Panc1 (cell line): ENCODE measurements around the gene MYO18A. TPM values are rescaled to one million over a fixed set of nuclear protein-coding genes. Genes with fewer than 3 reads are reported as not detected.

Experiments
- ATAC-seq: fragments of 200-7000 bp; cut with Tn5 transposase; 2 replicates; pipeline ENCODE4 v1.9.1; 2020; ENCODE audit warnings: mild to moderate bottlenecking, moderate library complexity
- BruUV-seq: library from RNA; stranded (reverse); fragments of 400-500 nt; replicated peaks from 2 replicates; lab custom pipeline; 2021; lab: Mats Ljungman, UMichigan
- CTCF ChIA-PET: fragments of 300-600 bp; sonication (Branson Sonifier 250); formaldehyde crosslinking; loops from one replicate; lab custom pipeline; 2022; ENCODE audit warnings: antibody characterized with exemption; lab: Charles Lee
- POLR2A ChIA-PET: fragments of 300-600 bp; sonication (Branson Sonifier 250); formaldehyde crosslinking; loops from one replicate; lab custom pipeline; 2022; ENCODE audit warnings: antibody characterized with exemption; lab: Charles Lee
- DNase-seq: peaks from one replicate; pipeline ENCODE4 v3.0.0-alpha.2; 2010; ENCODE audit warnings: low read depth, low spot score
- H3K27ac ChIP-seq: 2 replicates; pipeline ENCODE4 v1.5.1; 2011; ENCODE audit warnings: mild to moderate bottlenecking, low read length, inconsistent platforms
- H3K27me3 ChIP-seq: fragments of 200-500 bp; sonication (Bioruptor generic); 2 replicates; pipeline ENCODE4 v1.6.0; 2014; ENCODE audit warnings: low read length, inconsistent platforms; ENCODE audit not compliant: control insufficient read depth, insufficient read depth
- H3K36me3 ChIP-seq: fragments of 200-500 bp; sonication (Bioruptor generic); 2 replicates; pipeline ENCODE4 v1.5.1; 2014; ENCODE audit warnings: inconsistent platforms, mild to moderate bottlenecking, low read length, moderate library complexity; ENCODE audit not compliant: control insufficient read depth, insufficient read depth
- H3K4me1 ChIP-seq: 2 replicates; pipeline ENCODE4 v1.5.1; 2011; ENCODE audit warnings: inconsistent platforms, mild to moderate bottlenecking, low read length, moderate library complexity; ENCODE audit not compliant: control insufficient read depth, insufficient read depth
- H3K4me3 ChIP-seq, 2 experiments: 2 replicates each; pipeline ENCODE4 v1.5.1; 2011 to 2012; ENCODE audit warnings: low read depth in 2 of 2, low read length in 2 of 2, mild to moderate bottlenecking in 2 of 2, inconsistent platforms in 1 of 2, moderate library complexity in 1 of 2
- H3K9me3 ChIP-seq: fragments of 200-500 bp; sonication (Bioruptor generic); 2 replicates; pipeline ENCODE4 v1.5.1; 2014; ENCODE audit warnings: low read depth, mild to moderate bottlenecking, inconsistent platforms, low read length, moderate library complexity; ENCODE audit not compliant: control insufficient read depth, insufficient read depth
- POLR2AphosphoS5 ChIP-seq: IDR thresholded peaks from 2 replicates; pipeline ENCODE4 v1.6.1; 2012; ENCODE audit warnings: mild to moderate bottlenecking, low read depth, low read length, moderate library complexity
- SIN3A ChIP-seq: IDR thresholded peaks from 2 replicates; pipeline ENCODE4 v1.6.1; 2012; ENCODE audit warnings: low read depth, mild to moderate bottlenecking, low read length, moderate library complexity, borderline replicate concordance; ENCODE audit not compliant: insufficient read depth
- TCF7L2 ChIP-seq: IDR thresholded peaks from 2 replicates; pipeline ENCODE4 v1.6.1; 2011; ENCODE audit warnings: mild to moderate bottlenecking, low read depth, low read length, inconsistent platforms
- in situ Hi-C: cut with HindIII; loops from 2 replicates; pipeline ENCODE4 v1.10.0; 2016; ENCODE audit warnings: low sequenced_read_pairs, low pct_unique_long_range_greater_than_20kb
- intact Hi-C: fragments of 100-400 bp; cut with micrococcal nuclease; formaldehyde crosslinking; loops from one replicate; pipeline ENCODE4 v1.10.0; 2022; ENCODE audit not compliant: unreplicated experiment
- total RNA-seq: library from RNA; stranded (reverse); gene quantifications from one replicate; pipeline ENCODE4 v1.2.1, GENCODE V29; 2021; ENCODE audit not compliant: unreplicated experiment
- TF ChIP-seq, protein P1 (sequence below): fragments of 450-650 bp; IDR thresholded peaks from 2 replicates; pipeline ENCODE4 v1.5.1; 2017; ENCODE audit warnings: mild to moderate bottlenecking
- TF ChIP-seq, protein P2 (sequence below), 2 experiments: IDR thresholded peaks; 2 replicates each; pipeline ENCODE4 v1.6.1; 2011 to 2012; ENCODE audit warnings: low read depth in 2 of 2, control low read depth in 1 of 2, low read length in 1 of 2, mild to moderate bottlenecking in 1 of 2, moderate library complexity in 1 of 2; ENCODE audit not compliant: insufficient read depth in 1 of 2

The MYO18A gene
- total RNA-seq, 1 experiment from 2014 or later: 108 TPM

DNA sequence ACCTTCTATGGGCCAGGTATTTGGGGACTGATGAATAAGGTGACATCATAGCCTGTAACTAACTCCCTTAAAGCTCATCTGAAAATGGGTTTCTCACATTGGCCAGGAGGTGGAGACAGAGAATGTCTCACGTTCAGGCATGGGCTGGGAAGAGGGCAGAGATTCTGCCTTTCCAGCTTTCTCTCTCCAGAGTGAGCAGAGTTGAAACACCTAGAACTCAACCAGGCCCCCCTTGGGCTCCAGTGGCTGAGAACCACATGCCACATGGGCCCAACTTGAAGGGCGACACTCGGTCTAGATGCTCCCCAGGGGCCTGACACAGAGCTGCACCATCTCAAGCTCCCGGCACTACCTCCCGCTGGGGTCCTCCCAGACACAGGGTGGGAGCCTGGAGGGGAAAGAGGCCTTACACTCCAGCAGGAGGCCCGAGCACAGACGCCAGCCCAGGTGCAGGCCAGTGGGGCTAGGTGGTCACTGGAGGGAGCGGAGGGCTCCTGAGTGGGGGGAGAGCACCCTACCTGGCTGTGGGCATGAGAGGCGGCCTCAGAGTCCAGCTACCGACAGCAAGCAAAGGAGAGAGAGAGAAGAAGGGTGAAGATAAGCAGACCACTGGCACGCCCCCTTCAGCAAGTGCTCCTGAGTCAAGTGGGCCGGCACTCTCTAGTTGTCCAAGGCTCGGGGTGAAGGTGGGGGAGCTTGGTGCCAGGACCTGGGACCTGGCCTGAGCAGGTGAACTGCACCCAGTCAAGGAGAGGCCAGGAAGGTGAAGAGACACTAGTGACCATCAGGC is 55.9 kb downstream of the MYO18A start:
- H3K4me1 ChIP-seq: peaks cover 8% of the 10 kb centered on the region
- no peak for TF ChIP-seq TCF7L2
- TF ChIP-seq, protein P1, sequence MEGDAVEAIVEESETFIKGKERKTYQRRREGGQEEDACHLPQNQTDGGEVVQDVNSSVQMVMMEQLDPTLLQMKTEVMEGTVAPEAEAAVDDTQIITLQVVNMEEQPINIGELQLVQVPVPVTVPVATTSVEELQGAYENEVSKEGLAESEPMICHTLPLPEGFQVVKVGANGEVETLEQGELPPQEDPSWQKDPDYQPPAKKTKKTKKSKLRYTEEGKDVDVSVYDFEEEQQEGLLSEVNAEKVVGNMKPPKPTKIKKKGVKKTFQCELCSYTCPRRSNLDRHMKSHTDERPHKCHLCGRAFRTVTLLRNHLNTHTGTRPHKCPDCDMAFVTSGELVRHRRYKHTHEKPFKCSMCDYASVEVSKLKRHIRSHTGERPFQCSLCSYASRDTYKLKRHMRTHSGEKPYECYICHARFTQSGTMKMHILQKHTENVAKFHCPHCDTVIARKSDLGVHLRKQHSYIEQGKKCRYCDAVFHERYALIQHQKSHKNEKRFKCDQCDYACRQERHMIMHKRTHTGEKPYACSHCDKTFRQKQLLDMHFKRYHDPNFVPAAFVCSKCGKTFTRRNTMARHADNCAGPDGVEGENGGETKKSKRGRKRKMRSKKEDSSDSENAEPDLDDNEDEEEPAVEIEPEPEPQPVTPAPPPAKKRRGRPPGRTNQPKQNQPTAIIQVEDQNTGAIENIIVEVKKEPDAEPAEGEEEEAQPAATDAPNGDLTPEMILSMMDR: no peak; the same call in 1 of the 2 replicates
- TF ChIP-seq, protein P2, sequence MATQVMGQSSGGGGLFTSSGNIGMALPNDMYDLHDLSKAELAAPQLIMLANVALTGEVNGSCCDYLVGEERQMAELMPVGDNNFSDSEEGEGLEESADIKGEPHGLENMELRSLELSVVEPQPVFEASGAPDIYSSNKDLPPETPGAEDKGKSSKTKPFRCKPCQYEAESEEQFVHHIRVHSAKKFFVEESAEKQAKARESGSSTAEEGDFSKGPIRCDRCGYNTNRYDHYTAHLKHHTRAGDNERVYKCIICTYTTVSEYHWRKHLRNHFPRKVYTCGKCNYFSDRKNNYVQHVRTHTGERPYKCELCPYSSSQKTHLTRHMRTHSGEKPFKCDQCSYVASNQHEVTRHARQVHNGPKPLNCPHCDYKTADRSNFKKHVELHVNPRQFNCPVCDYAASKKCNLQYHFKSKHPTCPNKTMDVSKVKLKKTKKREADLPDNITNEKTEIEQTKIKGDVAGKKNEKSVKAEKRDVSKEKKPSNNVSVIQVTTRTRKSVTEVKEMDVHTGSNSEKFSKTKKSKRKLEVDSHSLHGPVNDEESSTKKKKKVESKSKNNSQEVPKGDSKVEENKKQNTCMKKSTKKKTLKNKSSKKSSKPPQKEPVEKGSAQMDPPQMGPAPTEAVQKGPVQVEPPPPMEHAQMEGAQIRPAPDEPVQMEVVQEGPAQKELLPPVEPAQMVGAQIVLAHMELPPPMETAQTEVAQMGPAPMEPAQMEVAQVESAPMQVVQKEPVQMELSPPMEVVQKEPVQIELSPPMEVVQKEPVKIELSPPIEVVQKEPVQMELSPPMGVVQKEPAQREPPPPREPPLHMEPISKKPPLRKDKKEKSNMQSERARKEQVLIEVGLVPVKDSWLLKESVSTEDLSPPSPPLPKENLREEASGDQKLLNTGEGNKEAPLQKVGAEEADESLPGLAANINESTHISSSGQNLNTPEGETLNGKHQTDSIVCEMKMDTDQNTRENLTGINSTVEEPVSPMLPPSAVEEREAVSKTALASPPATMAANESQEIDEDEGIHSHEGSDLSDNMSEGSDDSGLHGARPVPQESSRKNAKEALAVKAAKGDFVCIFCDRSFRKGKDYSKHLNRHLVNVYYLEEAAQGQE (IDR thresholded peaks at IDR 0.05; ENCODE audit: insufficient read depth in 1 of 2, low read depth in 2 of 2, low read length in 1 of 2): no peak
- no peak for TF ChIP-seq POLR2AphosphoS5
- TF ChIP-seq SIN3A: no peak
- CTCF ChIA-PET: interaction anchor here (0.5 to 2.1 kb wide), 26 partner anchors 8 to 807 kb away, joined by 3 to 25 read pairs (median 5); partner anchors contain the start of gene MYO18A
- DNase-seq (no peak), ATAC-seq (peak; percentile 90)
- H3K36me3 ChIP-seq: 0 out of 2 replicates have a peak, but pooled peaks cover 3% of the 10 kb centered on the region
- POLR2A ChIA-PET: interaction anchor here (0.6 to 1.0 kb wide), 3 partner anchors 20 to 144 kb away, joined by 3 read pairs; no protein-coding TSS in a partner anchor
- BruUV-seq: no TSS peak
- no peaks in the 10 kb centered on the region for H3K9me3 ChIP-seq
- H3K27me3 ChIP-seq: no peaks in the 10 kb centered on the region
- in situ Hi-C loops: no loop called here
- H3K4me3 ChIP-seq: no peak overlapping the region
- intact Hi-C loops: no loop called here
- no peak overlapping the region for H3K27ac ChIP-seq

DNA sequence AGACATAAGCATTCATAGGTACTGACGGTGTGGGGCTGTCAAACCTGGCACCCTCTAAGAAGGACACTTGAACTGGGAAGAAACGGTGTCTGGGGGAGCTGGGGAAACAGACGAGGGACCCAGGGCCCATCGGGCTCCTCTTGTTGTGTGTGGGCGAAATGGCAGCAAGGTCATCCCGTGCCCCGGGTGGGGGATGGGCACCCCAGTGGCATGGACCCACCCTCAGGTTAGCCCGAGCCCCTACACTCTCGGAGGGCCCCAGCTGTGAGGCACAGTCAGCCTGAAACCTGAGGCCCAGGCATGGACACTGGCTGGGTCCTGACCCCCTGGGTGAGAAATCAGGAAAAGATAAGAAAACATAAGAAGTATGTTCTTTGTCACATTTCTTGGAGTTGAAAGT is 57.1 kb downstream of the MYO18A start:
- POLR2A ChIA-PET: interaction anchor here (0.6 kb wide), 1 partner anchor 51 kb away, joined by 9 read pairs; no protein-coding TSS in a partner anchor

More for the DNA sequence above, 57.1 kb downstream of the MYO18A start:
- no peak overlapping the region for H3K27ac ChIP-seq
- in situ Hi-C loops: no loop called here
- intact Hi-C loops: no loop called here
- BruUV-seq: no TSS peak
- ATAC-seq (no peak), DNase-seq (no peak)
- H3K9me3 ChIP-seq: no peaks in the 10 kb centered on the region
- H3K36me3 ChIP-seq: peaks cover 3% of the 10 kb centered on the region; the same call in 1 of the 2 replicates
- no peaks in the 10 kb centered on the region for H3K27me3 ChIP-seq
- CTCF ChIA-PET: interaction anchor here (0.6 to 2.1 kb wide), 4 partner anchors 30 to 413 kb away, joined by 3 to 15 read pairs (median 4); no protein-coding TSS in a partner anchor
- H3K4me3 ChIP-seq: no peak overlapping the region
- H3K4me1 ChIP-seq: peaks cover 8% of the 10 kb centered on the region
- TF ChIP-seq, protein P2 (IDR thresholded peaks at IDR 0.05; ENCODE audit: insufficient read depth in 1 of 2, low read depth in 2 of 2, low read length in 1 of 2): no peak
- TF ChIP-seq TCF7L2 (no peak), SIN3A (no peak), POLR2AphosphoS5 (no peak)
- TF ChIP-seq, protein P1: no peak
